HepG2 (cell line): ENCODE results near the gene STAM. TPM values are rescaled to one million over a fixed set of nuclear protein-coding genes. Genes with fewer than 3 reads are reported as not detected.

Source experiments
- DNMT1 ChIP-seq: sonication (generic); formaldehyde crosslinking; IDR thresholded peaks from 2 replicates; pipeline ENCODE4 v1.5.1; 2020; ENCODE audit warnings: mild to moderate bottlenecking, missing genetic modification reagents
- FLYWCH1 ChIP-seq: sonication (generic); formaldehyde crosslinking; IDR thresholded peaks from 2 replicates; pipeline ENCODE4 v1.8.1; 2023; ENCODE audit warnings: mild to moderate bottlenecking, missing genetic modification reagents
- GATAD2A ChIP-seq: IDR thresholded peaks from 2 replicates; pipeline ENCODE4 v1.6.1; 2016
- GTF3A ChIP-seq: sonication (generic); formaldehyde crosslinking; conservative IDR thresholded peaks from 2 replicates; pipeline ENCODE4 v1.4.0; 2020; ENCODE audit warnings: mild to moderate bottlenecking, missing genetic modification reagents
- HDAC2 ChIP-seq: sonication (generic); formaldehyde crosslinking; IDR thresholded peaks from 2 replicates; pipeline ENCODE4 v1.4.0; 2020; ENCODE audit warnings: missing genetic modification reagents
- KDM5B ChIP-seq: sonication (generic); formaldehyde crosslinking; IDR thresholded peaks from 2 replicates; pipeline ENCODE4 v1.4.0; 2020; ENCODE audit warnings: missing genetic modification reagents, mild to moderate bottlenecking, borderline replicate concordance
- POLR2G ChIP-seq: fragments of 200-400 bp; formaldehyde crosslinking; IDR thresholded peaks from 2 replicates; pipeline ENCODE4 v1.6.1; 2018; ENCODE audit warnings: mild to moderate bottlenecking, low read depth, low read length, moderate library complexity
- RCOR2 ChIP-seq: IDR thresholded peaks from 2 replicates; pipeline ENCODE4 v1.6.1; 2016; ENCODE audit warnings: missing biosample characterization, missing genetic modification reagents
- REPIN1 ChIP-seq: sonication (generic); formaldehyde crosslinking; IDR thresholded peaks from 2 replicates; pipeline ENCODE4 v1.8.0; 2022; ENCODE audit warnings: missing genetic modification reagents, low read depth, mild to moderate bottlenecking, borderline replicate concordance
- SKI ChIP-seq: fragments of 450-650 bp; IDR thresholded peaks from one replicate; pipeline ENCODE4 v1.6.1; 2018; ENCODE audit warnings: mild to moderate bottlenecking; ENCODE audit not compliant: partially characterized antibody
- ZNF354B ChIP-seq: sonication (generic); formaldehyde crosslinking; IDR thresholded peaks from 2 replicates; pipeline ENCODE4 v1.8.0; 2022; ENCODE audit warnings: mild to moderate bottlenecking, missing genetic modification reagents
- ZNF431 ChIP-seq: sonication (generic); formaldehyde crosslinking; IDR thresholded peaks from 2 replicates; pipeline ENCODE4 v1.9.0; 2022; ENCODE audit warnings: missing genetic modification reagents, low read depth, mild to moderate bottlenecking, borderline replicate concordance
- ZNF496 ChIP-seq: sonication (generic); formaldehyde crosslinking; IDR thresholded peaks from 2 replicates; pipeline ENCODE4 v1.8.1; 2023; ENCODE audit warnings: mild to moderate bottlenecking, moderate library complexity, missing genetic modification reagents; ENCODE audit not compliant: insufficient replicate concordance
- ZNF562 ChIP-seq: sonication (generic); formaldehyde crosslinking; IDR thresholded peaks from 2 replicates; pipeline ENCODE4 v1.8.0; 2022; ENCODE audit warnings: missing genetic modification reagents, borderline replicate concordance
- ZNF781 ChIP-seq: sonication (generic); formaldehyde crosslinking; IDR thresholded peaks from 2 replicates; pipeline ENCODE4 v1.5.1; 2020; ENCODE audit warnings: borderline replicate concordance, mild to moderate bottlenecking, missing genetic modification reagents; ENCODE audit errors: not compliant biosample characterization
- ZSCAN12 ChIP-seq: sonication (generic); formaldehyde crosslinking; IDR thresholded peaks from 2 replicates; pipeline ENCODE4 v1.9.0; 2021; ENCODE audit warnings: mild to moderate bottlenecking, missing genetic modification reagents
- polyA plus RNA-seq, 8 experiments: library from polyadenylated mRNA; depleted of rRNA in 3 of 8; stranded (reverse) in 7 of 8; unstranded in 1 of 8; fragments of >200 nt; fragmentation: Illumina TruSeq in 4 of 8; extraction: Trizol in 4 of 8; gene quantifications; 2 replicates each; pipeline versions ENCODE4 v1.2.1 to v1.2.3, GENCODE V29; 2011 to 2016; ENCODE audit warnings: low read depth in 4 of 8, missing spikeins in 1 of 8, mixed read lengths in 1 of 8; ENCODE audit not compliant: insufficient read depth in 1 of 8
- total RNA-seq, 5 experiments: library from RNA; depleted of rRNA; stranded (reverse); fragments of >200 nt; fragmentation: Illumina TruSeq; extraction: Trizol; gene quantifications; 2 replicates each; pipeline ENCODE4 v1.2.3, GENCODE V29; 2016; ENCODE audit warnings: low read depth in 1 of 5
- TF ChIP-seq, protein P1 (sequence below): fragments of 450-650 bp; IDR thresholded peaks from 2 replicates; pipeline ENCODE4 v1.6.1; 2016
- TF ChIP-seq, protein P2 (sequence below): sonication (generic); formaldehyde crosslinking; IDR thresholded peaks from 2 replicates; pipeline ENCODE4 v1.5.0; 2020; ENCODE audit warnings: missing genetic modification reagents, mild to moderate bottlenecking, borderline replicate concordance
- TF ChIP-seq, protein P3 (sequence below): sonication (generic); formaldehyde crosslinking; IDR thresholded peaks from 2 replicates; pipeline ENCODE4 v1.4.0; 2020; ENCODE audit warnings: missing genetic modification reagents, mild to moderate bottlenecking, borderline replicate concordance
- TF ChIP-seq, protein P4 (sequence below): sonication (generic); formaldehyde crosslinking; conservative IDR thresholded peaks from 2 replicates; pipeline ENCODE4 v1.8.1; 2023; ENCODE audit warnings: missing genetic modification reagents
- TF ChIP-seq, protein P5 (sequence below): IDR thresholded peaks from 2 replicates; pipeline ENCODE4 v1.4.0; 2020; ENCODE audit warnings: mild to moderate bottlenecking, missing genetic modification reagents

STAM gene
- total and polyA plus RNA-seq, 2 of the 13 experiments (the other 11 are each of a cell fraction or from before 2014, with no cell fraction given): 19.5 to 25.1 TPM

DNA sequence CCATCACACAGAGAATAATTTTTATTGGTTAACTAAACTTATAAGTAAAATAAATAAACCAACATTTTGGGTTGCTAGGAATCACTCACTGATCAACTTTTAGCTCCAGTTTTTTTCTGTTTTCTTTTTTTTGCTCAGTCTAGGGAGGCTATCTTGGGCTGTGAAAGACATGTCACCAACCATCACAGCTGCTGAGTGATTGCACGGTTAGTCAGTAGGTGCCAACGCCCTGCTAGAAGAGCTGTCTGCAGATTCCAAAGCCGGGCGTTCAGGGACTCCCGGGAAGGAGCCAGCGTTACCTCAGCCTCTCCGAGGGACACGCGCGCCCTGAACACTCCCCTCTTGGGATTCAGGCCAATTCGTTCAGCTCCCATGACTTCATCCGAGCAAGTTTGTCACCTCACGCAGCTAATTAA, 604 bp upstream of the STAM start (continued):
- TF ChIP-seq ZSCAN12 (no peak), KDM5B (CRISPR knock-in tag) (no peak), SKI (no peak), ZNF431 (CRISPR knock-in tag) (no peak), FLYWCH1 (CRISPR knock-in tag) (no peak), HDAC2 (CRISPR knock-in tag) (0 out of 2 replicates have a peak, but pooled peaks have one; percentile 12), ZNF496 (CRISPR knock-in tag) (no peak), ZNF781 (CRISPR knock-in tag) (no peak), REPIN1 (CRISPR knock-in tag) (peak; percentile 39; the same call in 1 of the 2 replicates), RCOR2 (CRISPR knock-in tag) (no peak), GATAD2A (no peak; the same call in 1 of the 2 replicates), POLR2G (no peak), GTF3A (no peak), ZNF562 (CRISPR knock-in tag) (no peak), ZNF354B (CRISPR knock-in tag) (no peak), DNMT1 (CRISPR knock-in tag) (no peak)
- TF ChIP-seq, protein P1, sequence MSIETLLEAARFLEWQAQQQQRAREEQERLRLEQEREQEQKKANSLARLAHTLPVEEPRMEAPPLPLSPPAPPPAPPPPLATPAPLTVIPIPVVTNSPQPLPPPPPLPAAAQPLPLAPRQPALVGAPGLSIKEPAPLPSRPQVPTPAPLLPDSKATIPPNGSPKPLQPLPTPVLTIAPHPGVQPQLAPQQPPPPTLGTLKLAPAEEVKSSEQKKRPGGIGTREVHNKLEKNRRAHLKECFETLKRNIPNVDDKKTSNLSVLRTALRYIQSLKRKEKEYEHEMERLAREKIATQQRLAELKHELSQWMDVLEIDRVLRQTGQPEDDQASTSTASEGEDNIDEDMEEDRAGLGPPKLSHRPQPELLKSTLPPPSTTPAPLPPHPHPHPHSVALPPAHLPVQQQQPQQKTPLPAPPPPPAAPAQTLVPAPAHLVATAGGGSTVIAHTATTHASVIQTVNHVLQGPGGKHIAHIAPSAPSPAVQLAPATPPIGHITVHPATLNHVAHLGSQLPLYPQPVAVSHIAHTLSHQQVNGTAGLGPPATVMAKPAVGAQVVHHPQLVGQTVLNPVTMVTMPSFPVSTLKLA: peak; percentile 21; the same call in 1 of the 2 replicates
- TF ChIP-seq, protein P2, sequence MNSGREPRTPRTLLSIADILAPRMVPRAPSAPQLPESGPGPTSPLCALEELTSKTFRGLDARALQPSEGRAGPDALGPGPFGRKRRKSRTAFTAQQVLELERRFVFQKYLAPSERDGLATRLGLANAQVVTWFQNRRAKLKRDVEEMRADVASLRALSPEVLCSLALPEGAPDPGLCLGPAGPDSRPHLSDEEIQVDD (CRISPR knock-in tag): no peak
- TF ChIP-seq, protein P3, sequence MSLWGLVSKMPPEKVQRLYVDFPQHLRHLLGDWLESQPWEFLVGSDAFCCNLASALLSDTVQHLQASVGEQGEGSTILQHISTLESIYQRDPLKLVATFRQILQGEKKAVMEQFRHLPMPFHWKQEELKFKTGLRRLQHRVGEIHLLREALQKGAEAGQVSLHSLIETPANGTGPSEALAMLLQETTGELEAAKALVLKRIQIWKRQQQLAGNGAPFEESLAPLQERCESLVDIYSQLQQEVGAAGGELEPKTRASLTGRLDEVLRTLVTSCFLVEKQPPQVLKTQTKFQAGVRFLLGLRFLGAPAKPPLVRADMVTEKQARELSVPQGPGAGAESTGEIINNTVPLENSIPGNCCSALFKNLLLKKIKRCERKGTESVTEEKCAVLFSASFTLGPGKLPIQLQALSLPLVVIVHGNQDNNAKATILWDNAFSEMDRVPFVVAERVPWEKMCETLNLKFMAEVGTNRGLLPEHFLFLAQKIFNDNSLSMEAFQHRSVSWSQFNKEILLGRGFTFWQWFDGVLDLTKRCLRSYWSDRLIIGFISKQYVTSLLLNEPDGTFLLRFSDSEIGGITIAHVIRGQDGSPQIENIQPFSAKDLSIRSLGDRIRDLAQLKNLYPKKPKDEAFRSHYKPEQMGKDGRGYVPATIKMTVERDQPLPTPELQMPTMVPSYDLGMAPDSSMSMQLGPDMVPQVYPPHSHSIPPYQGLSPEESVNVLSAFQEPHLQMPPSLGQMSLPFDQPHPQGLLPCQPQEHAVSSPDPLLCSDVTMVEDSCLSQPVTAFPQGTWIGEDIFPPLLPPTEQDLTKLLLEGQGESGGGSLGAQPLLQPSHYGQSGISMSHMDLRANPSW: 0 out of 2 replicates have a peak, but pooled peaks have one; percentile 9
- TF ChIP-seq, protein P4, sequence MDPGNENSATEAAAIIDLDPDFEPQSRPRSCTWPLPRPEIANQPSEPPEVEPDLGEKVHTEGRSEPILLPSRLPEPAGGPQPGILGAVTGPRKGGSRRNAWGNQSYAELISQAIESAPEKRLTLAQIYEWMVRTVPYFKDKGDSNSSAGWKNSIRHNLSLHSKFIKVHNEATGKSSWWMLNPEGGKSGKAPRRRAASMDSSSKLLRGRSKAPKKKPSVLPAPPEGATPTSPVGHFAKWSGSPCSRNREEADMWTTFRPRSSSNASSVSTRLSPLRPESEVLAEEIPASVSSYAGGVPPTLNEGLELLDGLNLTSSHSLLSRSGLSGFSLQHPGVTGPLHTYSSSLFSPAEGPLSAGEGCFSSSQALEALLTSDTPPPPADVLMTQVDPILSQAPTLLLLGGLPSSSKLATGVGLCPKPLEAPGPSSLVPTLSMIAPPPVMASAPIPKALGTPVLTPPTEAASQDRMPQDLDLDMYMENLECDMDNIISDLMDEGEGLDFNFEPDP: no peak
- TF ChIP-seq, protein P5, sequence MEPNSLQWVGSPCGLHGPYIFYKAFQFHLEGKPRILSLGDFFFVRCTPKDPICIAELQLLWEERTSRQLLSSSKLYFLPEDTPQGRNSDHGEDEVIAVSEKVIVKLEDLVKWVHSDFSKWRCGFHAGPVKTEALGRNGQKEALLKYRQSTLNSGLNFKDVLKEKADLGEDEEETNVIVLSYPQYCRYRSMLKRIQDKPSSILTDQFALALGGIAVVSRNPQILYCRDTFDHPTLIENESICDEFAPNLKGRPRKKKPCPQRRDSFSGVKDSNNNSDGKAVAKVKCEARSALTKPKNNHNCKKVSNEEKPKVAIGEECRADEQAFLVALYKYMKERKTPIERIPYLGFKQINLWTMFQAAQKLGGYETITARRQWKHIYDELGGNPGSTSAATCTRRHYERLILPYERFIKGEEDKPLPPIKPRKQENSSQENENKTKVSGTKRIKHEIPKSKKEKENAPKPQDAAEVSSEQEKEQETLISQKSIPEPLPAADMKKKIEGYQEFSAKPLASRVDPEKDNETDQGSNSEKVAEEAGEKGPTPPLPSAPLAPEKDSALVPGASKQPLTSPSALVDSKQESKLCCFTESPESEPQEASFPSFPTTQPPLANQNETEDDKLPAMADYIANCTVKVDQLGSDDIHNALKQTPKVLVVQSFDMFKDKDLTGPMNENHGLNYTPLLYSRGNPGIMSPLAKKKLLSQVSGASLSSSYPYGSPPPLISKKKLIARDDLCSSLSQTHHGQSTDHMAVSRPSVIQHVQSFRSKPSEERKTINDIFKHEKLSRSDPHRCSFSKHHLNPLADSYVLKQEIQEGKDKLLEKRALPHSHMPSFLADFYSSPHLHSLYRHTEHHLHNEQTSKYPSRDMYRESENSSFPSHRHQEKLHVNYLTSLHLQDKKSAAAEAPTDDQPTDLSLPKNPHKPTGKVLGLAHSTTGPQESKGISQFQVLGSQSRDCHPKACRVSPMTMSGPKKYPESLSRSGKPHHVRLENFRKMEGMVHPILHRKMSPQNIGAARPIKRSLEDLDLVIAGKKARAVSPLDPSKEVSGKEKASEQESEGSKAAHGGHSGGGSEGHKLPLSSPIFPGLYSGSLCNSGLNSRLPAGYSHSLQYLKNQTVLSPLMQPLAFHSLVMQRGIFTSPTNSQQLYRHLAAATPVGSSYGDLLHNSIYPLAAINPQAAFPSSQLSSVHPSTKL: no peak
